Hepatocyte (in vitro differentiated cells): ENCODE results near the gene TFDP3.

ENCODE experiments used
- CTCF ChIP-seq: fragments of 200-600 bp; sonication (generic); IDR thresholded peaks from 2 replicates; pipeline ENCODE4 v1.5.1; 2016; ENCODE audit warnings: antibody characterized with exemption, mild to moderate bottlenecking; ENCODE audit not compliant: poor library complexity
- EZH2 ChIP-seq: fragments of 200-600 bp; sonication (generic); IDR thresholded peaks from 2 replicates; pipeline ENCODE4 v1.6.1; 2016; ENCODE audit warnings: antibody characterized with exemption, mild to moderate bottlenecking, borderline replicate concordance
- EZH2phosphoT487 ChIP-seq: fragments of 200-600 bp; sonication (generic); IDR thresholded peaks from one replicate; pipeline ENCODE4 v1.6.1; 2018; ENCODE audit warnings: antibody characterized with exemption, mild to moderate bottlenecking, low read depth, moderate library complexity; ENCODE audit not compliant: unreplicated experiment, severe bottlenecking

GRCh38 chrX:133246921-133247320 is 28.8 kb upstream of the TFDP3 start:
- TF ChIP-seq CTCF (no peak), EZH2 (no peak), EZH2phosphoT487 (no peak)
